ENCODE measurements around the gene PPM1N. TPM values are rescaled to one million over a fixed set of nuclear protein-coding genes. Genes with fewer than 3 reads are reported as not detected.
A peak's percentile ranks its signal among the peaks of the same experiment; 100 is the strongest.

Gene PPM1N
- total and polyA plus RNA-seq, 2 of the 13 experiments (the other 11 are each of a cell fraction or from before 2014, with no cell fraction given): 0.31 to 1.8 TPM

- TF ChIP-seq ZSCAN25 (CRISPR knock-in tag; IDR thresholded peaks at IDR 0.05) (no peak), ZFP62 (CRISPR knock-in tag; IDR thresholded peaks at IDR 0.05) (no peak), TSC22D2 (CRISPR knock-in tag; IDR thresholded peaks at IDR 0.05; ENCODE audit: borderline replicate concordance) (peak; percentile 96), CREB3 (CRISPR knock-in tag; IDR thresholded peaks at IDR 0.05) (peak; percentile 65; the same call in 1 of the 2 replicates), ZFP91 (CRISPR knock-in tag; IDR thresholded peaks at IDR 0.05; ENCODE audit: borderline replicate concordance) (peak; percentile 58; the same call in 1 of the 2 replicates), MXI1 (IDR thresholded peaks at IDR 0.05; ENCODE audit: borderline replicate concordance, low read depth, low read length) (peak; percentile 78; the same call in 1 of the 3 replicates), ZNF572 (CRISPR knock-in tag; IDR thresholded peaks at IDR 0.05) (no peak), GATA4 (IDR thresholded peaks at IDR 0.05; ENCODE audit: borderline replicate concordance, low read depth) (no peak), ZNF777 (CRISPR knock-in tag; IDR thresholded peaks at IDR 0.05) (0 out of 2 replicates have a peak, but pooled peaks have one; percentile 24), ZSCAN29 (CRISPR knock-in tag; conservative IDR thresholded peaks at IDR 0.05) (no peak), MEIS1 (CRISPR knock-in tag; IDR thresholded peaks at IDR 0.05; ENCODE audit: borderline replicate concordance) (no peak), U2AF1 (optimal IDR thresholded peaks at IDR 0.05; ENCODE audit: low read depth, low read length) (no peak), HMG20B (CRISPR knock-in tag; conservative IDR thresholded peaks at IDR 0.05) (no peak), CREM (IDR thresholded peaks at IDR 0.05) (no peak), CREM (CRISPR knock-in tag; IDR thresholded peaks at IDR 0.05) (no peak), GTF2F1 (IDR thresholded peaks at IDR 0.05; ENCODE audit: low read length) (no peak), SOX5 (CRISPR knock-in tag; IDR thresholded peaks at IDR 0.05; ENCODE audit: borderline replicate concordance) (peak; percentile 34; the same call in 1 of the 2 replicates), ZNF782 (CRISPR knock-in tag; IDR thresholded peaks at IDR 0.05; ENCODE audit: borderline replicate concordance) (no peak), ZSCAN9 (CRISPR knock-in tag; IDR thresholded peaks at IDR 0.05; ENCODE audit: borderline replicate concordance) (peak; percentile 97), MYNN (CRISPR knock-in tag; IDR thresholded peaks at IDR 0.05; ENCODE audit: low read depth) (no peak), PTBP1 (IDR thresholded peaks at IDR 0.05; ENCODE audit: low read depth, low read length, poor library complexity, severe bottlenecking) (no peak), FOXA3 (CRISPR knock-in tag; IDR thresholded peaks at IDR 0.05) (peak; percentile 38; the same call in 1 of the 2 replicates), ZNF567 (CRISPR knock-in tag; IDR thresholded peaks at IDR 0.05; ENCODE audit: borderline replicate concordance) (0 out of 2 replicates have a peak, but pooled peaks have one; percentile 40), TRIM24 (CRISPR knock-in tag; IDR thresholded peaks at IDR 0.05) (no peak)
- TF ChIP-seq, protein P1, sequence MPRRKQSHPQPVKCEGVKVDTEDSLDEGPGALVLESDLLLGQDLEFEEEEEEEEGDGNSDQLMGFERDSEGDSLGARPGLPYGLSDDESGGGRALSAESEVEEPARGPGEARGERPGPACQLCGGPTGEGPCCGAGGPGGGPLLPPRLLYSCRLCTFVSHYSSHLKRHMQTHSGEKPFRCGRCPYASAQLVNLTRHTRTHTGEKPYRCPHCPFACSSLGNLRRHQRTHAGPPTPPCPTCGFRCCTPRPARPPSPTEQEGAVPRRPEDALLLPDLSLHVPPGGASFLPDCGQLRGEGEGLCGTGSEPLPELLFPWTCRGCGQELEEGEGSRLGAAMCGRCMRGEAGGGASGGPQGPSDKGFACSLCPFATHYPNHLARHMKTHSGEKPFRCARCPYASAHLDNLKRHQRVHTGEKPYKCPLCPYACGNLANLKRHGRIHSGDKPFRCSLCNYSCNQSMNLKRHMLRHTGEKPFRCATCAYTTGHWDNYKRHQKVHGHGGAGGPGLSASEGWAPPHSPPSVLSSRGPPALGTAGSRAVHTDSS (CRISPR knock-in tag; conservative IDR thresholded peaks at IDR 0.05): no peak
Measured at GRCh38 chr19:45496349-45496953, 1.8 kb upstream of the PPM1N start (continued).
